ENCODE measurements around the gene LPIN3.

GRCh38 chr20:41307021-41307420, 33.6 kb upstream of the LPIN3 start:
- TF ChIP-seq POLR2A (IDR thresholded peaks at IDR 0.05; ENCODE audit: low read depth, low read length) (no peak), CTCF (conservative IDR thresholded peaks at IDR 0.05; ENCODE audit: low read depth, low read length) (no peak), USF2 (IDR thresholded peaks at IDR 0.05; ENCODE audit: low read depth, low read length) (no peak), MAZ (IDR thresholded peaks at IDR 0.05; ENCODE audit: borderline replicate concordance, low read depth, low read length) (no peak), RCOR1 (IDR thresholded peaks at IDR 0.05; ENCODE audit: insufficient replicate concordance, low read length) (no peak)

Measured in IMR-90 (cell line).